GM21423 (cell line): Measurements from ENCODE around the gene HSD17B1.

Experiments
- ATAC-seq: cut with Tn5 transposase; IDR thresholded peaks from one replicate; pipeline ENCODE4 v1.9.1; 2021; ENCODE audit warnings: mild to moderate bottlenecking, moderate library complexity; ENCODE audit not compliant: unreplicated experiment

HSD17B1 gene

GRCh38 chr17:42565523-42566214 lies 12.9 kb downstream of the HSD17B1 start:
- no peak for ATAC-seq

GRCh38 chr17:42566215-42566882 lies 13.6 kb downstream of the HSD17B1 start:
- no peak for ATAC-seq

GRCh38 chr17:42566883-42567573 lies 14.3 kb downstream of the HSD17B1 start, which contains the start of gene MLX:
MLX (plus strand) TSS chr17:42567100; CDS start chr17:42567125, 25 bp downstream.
- peak; percentile 56 for ATAC-seq

GRCh38 chr17:42568341-42569111 lies 15.8 kb downstream of the HSD17B1 start:
- no peak for ATAC-seq

- no peak for ATAC-seq
Observed at GRCh38 chr17:42571435-42572225, 18.9 kb downstream of the HSD17B1 start.

- no peak for ATAC-seq
Observed at GRCh38 chr17:42573095-42573494, 20.4 kb downstream of the HSD17B1 start.

- no peak for ATAC-seq
Observed at GRCh38 chr17:42574463-42574862, 21.7 kb downstream of the HSD17B1 start.

GRCh38 chr17:42577140-42577531 lies 24.4 kb downstream of the HSD17B1 start:
- ATAC-seq: no peak

- ATAC-seq: peak; percentile 67
Observed at GRCh38 chr17:42577532-42578281, 25.0 kb downstream of the HSD17B1 start, which contains the start of gene PSMC3IP. PSMC3IP (minus strand) TSS chr17:42577729; CDS start chr17:42577686, 43 bp downstream.

GRCh38 chr17:42578282-42578869 lies 25.7 kb downstream of the HSD17B1 start:
- ATAC-seq: peak; percentile 52

- no peak for ATAC-seq
Observed at GRCh38 chr17:42579794-42580551, 27.2 kb downstream of the HSD17B1 start.

GRCh38 chr17:42581744-42582270 lies 29.1 kb downstream of the HSD17B1 start:
- no peak for ATAC-seq

GRCh38 chr17:42584880-42585279 lies 32.2 kb downstream of the HSD17B1 start:
- ATAC-seq: no peak

GRCh38 chr17:42585353-42585752 lies 32.6 kb downstream of the HSD17B1 start:
- ATAC-seq: no peak

- no peak for ATAC-seq
Observed at GRCh38 chr17:42586514-42587230, 33.9 kb downstream of the HSD17B1 start.

- no peak for ATAC-seq
Observed at GRCh38 chr17:42590886-42591285, 38.2 kb downstream of the HSD17B1 start.

GRCh38 chr17:42591411-42591810 lies 38.7 kb downstream of the HSD17B1 start:
- ATAC-seq: no peak
